Tibial artery (tissue), 4 donors: ENCODE measurements around the gene SCCPDH.

ENCODE experiments used
- DNase-seq, 2 donors: peaks; one replicate each; pipeline ENCODE4 v3.0.0-alpha.2; 2019
- H3K27ac ChIP-seq, 2 donors: fragments of 200-600 bp; sonication (generic) in 1 of 2; 1 replicate in 1 of 2; 2 replicates in 1 of 2; pipeline ENCODE4 v1.5.1; 2018 to 2019; ENCODE audit warnings: mild to moderate bottlenecking in 1 of 2
- H3K27me3 ChIP-seq, 2 donors: fragments of 200-600 bp; sonication (generic) in 1 of 2; one replicate each; pipeline versions ENCODE4 v1.5.1 to v1.6.0; 2016 to 2019
- H3K36me3 ChIP-seq, 3 donors: fragments of 200-600 bp; sonication (generic) in 2 of 3; one replicate each; pipeline ENCODE4 v1.5.1; 2016 to 2019; ENCODE audit warnings: mild to moderate bottlenecking in 2 of 3
- H3K4me1 ChIP-seq, 4 donors: fragments of 200-600 bp; sonication (generic) in 2 of 4; 1 replicate in 3 of 4; 2 replicates in 1 of 4; pipeline ENCODE4 v1.5.1; 2016 to 2019
- H3K4me3 ChIP-seq, 2 donors: fragments of 200-600 bp; sonication (generic) in 1 of 2; 1 replicate in 1 of 2; 2 replicates in 1 of 2; pipeline ENCODE4 v1.5.1; 2018 to 2019; ENCODE audit warnings: mild to moderate bottlenecking in 2 of 2
- H3K9me3 ChIP-seq, 3 donors: fragments of 200-600 bp; sonication (generic) in 1 of 3; one replicate each; pipeline ENCODE4 v1.5.1; 2016 to 2019
- CTCF ChIP-seq, 2 experiments: fragments of 200-600 bp in 1 of 2; fragments of 450-650 bp in 1 of 2; IDR thresholded peaks; one replicate each; pipeline ENCODE4 v1.5.1; 2017 to 2019; ENCODE audit warnings: antibody characterized with exemption in 2 of 2, mild to moderate bottlenecking in 1 of 2, moderate library complexity in 1 of 2
- intact Hi-C: fragments of 100-400 bp; cut with DNase I; formaldehyde crosslinking; loops from one replicate; pipeline ENCODE4 v1.15.0; 2023; ENCODE audit warnings: low total_unique reads

Gene SCCPDH

GRCh38 chr1:246755419-246755818 lies 31.2 kb downstream of the SCCPDH start:
- no peaks in the 10 kb centered on the region for H3K27me3 ChIP-seq
- no peak overlapping the region for H3K27ac ChIP-seq
- peaks cover 6 to 10% (median 9%) of the 10 kb centered on the region in 3 donors for H3K36me3 ChIP-seq
- intact Hi-C loops: no loop called here
- DNase-seq: no peak
- no peaks in the 10 kb centered on the region for H3K4me1 ChIP-seq
- no peak for TF ChIP-seq CTCF (IDR thresholded peaks at IDR 0.05)
- no peaks in the 10 kb centered on the region for H3K9me3 ChIP-seq
- no peak overlapping the region for H3K4me3 ChIP-seq

DNA sequence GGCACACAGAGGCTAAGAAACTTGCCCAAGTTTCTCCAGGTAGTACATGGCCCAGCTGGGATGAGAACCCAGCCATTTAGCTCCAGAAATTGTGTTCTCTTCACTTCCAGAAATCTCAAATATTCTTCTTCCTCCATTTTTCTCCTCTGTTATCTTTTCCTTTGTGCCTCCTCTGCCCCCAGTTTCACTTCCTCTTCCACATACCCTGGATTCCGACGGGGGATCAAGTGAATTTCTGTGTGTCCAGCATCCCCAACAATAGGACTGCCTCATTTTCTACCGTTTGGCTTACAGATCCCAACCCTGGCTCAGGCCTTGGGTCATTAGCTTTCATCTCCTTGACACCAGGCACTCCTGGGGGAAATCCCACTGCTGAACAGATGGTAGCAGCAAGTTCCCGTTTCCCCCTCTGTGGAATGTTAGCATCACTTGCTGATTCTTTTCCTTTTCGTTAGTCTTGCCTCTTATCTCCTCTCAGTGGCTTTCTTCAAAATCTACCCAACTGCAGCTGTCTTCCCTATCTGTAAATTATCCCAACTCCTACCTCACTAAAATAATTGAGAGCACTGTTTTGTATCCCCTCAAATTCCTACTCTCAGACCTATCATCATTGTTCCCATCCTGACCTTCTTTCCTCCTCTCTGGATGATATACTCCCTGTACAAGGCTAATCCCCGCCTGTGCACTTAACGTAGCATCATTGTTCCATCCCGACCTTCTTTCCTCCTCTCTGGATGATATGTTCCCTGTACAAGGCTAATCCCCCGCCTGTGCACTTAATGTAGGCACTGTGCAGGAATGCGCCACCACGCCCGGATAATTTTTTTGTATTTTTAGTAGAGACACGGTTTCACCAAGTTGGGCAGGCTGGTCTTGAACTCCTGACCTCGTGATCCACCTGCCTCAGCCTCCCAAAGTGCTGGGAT lies 36.5 kb downstream of the SCCPDH start:
- intact Hi-C loops: no loop called here
- no peak for TF ChIP-seq CTCF (IDR thresholded peaks at IDR 0.05)
- no peaks in the 10 kb centered on the region for H3K4me1 ChIP-seq
- H3K4me3 ChIP-seq: no peak overlapping the region
- no peak for DNase-seq
- peaks cover 33 to 56% (median 41%) of the 10 kb centered on the region in 3 donors for H3K36me3 ChIP-seq
- H3K9me3 ChIP-seq: no peaks in the 10 kb centered on the region
- no peak overlapping the region for H3K27ac ChIP-seq
- H3K27me3 ChIP-seq: no peaks in the 10 kb centered on the region

- intact Hi-C loops: no loop called here
- no peak for DNase-seq
- H3K4me1 ChIP-seq: no peaks in the 10 kb centered on the region
- no peak overlapping the region for H3K27ac ChIP-seq
- no peak overlapping the region for H3K4me3 ChIP-seq
- no peak for TF ChIP-seq CTCF (IDR thresholded peaks at IDR 0.05)
- no peaks in the 10 kb centered on the region for H3K27me3 ChIP-seq
- H3K9me3 ChIP-seq: no peaks in the 10 kb centered on the region
- H3K36me3 ChIP-seq: peaks cover 36 to 63% (median 45%) of the 10 kb centered on the region in 3 donors
Observed at GRCh38 chr1:246761396-246761795, 37.2 kb downstream of the SCCPDH start.

GRCh38 chr1:246765521-246765920 lies 41.3 kb downstream of the SCCPDH start:
- Histone ChIP-seq H3K4me1 (no peaks in the 10 kb centered on the region), H3K27ac (no peak overlapping the region), H3K9me3 (no peaks in the 10 kb centered on the region), H3K36me3 (peaks cover 38 to 84% (median 67%) of the 10 kb centered on the region in 3 donors), H3K4me3 (no peak overlapping the region), H3K27me3 (no peaks in the 10 kb centered on the region)
- DNase-seq: no peak
- intact Hi-C loops: no loop called here
- TF ChIP-seq CTCF (IDR thresholded peaks at IDR 0.05): no peak

DNA sequence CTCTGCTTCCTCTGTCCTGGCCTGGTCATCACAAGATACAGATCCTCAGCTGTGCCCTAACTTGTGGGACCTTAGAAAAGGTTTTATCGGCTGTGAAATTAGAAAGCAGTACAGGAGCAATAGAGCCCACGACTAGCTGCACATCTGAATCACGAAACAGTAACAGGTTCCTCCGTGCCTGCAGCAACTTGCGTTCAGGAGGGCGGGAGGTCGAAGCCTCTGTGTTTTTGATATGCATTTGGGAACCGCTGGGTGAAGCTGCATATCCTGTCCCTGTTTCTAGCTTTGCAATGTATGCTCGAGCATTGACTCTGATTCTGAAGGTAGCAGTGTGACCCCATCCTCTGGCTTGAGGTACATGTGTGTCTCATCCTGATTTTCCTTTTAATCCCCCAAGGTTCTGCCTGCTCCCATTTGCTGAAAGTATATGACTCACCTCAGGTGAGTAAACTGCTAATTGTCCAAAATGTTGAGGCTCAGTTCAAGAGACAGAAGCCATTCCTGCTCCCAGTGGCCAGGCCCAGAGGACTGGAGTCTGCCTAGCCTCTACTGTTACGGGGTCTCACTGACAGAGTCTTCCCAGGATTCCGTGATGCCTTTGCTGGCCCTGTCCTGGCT lies 44.3 kb downstream of the SCCPDH start:
- no peaks in the 10 kb centered on the region for H3K9me3 ChIP-seq
- intact Hi-C loops: no loop called here
- no peak for TF ChIP-seq CTCF (IDR thresholded peaks at IDR 0.05)
- no peak overlapping the region for H3K4me3 ChIP-seq
- H3K36me3 ChIP-seq: peaks cover 38 to 72% (median 70%) of the 10 kb centered on the region in 3 donors
- H3K4me1 ChIP-seq: no peaks in the 10 kb centered on the region
- H3K27me3 ChIP-seq: no peaks in the 10 kb centered on the region
- H3K27ac ChIP-seq: no peak overlapping the region
- DNase-seq: no peak
